ENCODE data around the gene ZNF182. TPM values are rescaled to one million over a fixed set of nuclear protein-coding genes. Genes with fewer than 3 reads are reported as not detected.
"Not testable (repeated sequence)": the region's sequence is repeated elsewhere in the genome, so short reads cannot be mapped to it uniquely, and the experiment has no call there.

Gene ZNF182
- total and polyA plus RNA-seq, 4 experiments from 2014 or later = 2.9 to 13.3 (median 10.4) TPM

DNA sequence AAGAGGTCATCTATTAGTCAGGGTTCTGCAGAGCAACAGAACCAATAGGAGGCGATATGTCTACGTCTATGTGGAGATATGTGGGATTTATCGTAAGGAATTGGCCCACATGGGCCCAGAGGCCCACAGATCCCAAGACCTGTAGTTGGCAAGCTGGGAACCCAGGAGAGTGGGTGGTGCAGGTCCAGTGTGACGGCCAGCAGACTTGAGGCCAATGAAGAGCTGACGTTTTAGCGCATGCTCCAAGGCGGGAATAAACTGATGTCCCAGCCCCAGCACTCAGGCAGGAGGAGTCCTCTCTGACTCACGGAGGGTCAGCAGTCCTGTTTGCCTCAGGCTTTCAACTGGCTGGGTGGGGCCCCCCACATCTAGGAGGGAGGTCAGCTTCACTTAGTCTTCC is 24.3 kb upstream of the ZNF182 start:
- Mint-ChIP-seq H3K9me3 (no peaks in the 10 kb centered on the region), H3K4me1 (peaks cover 4 to 12% (median 8%) of the 10 kb centered on the region in 4 donors), H3K4me3 (no peak overlapping the region), H3K36me3 (no peaks in the 10 kb centered on the region), H3K27ac (no peak overlapping the region), H3K27me3 (no peaks in the 10 kb centered on the region)
- Histone ChIP-seq H3K4me3 (ENCODE audit: low read length in 2 of 2) (no peak overlapping the region), H3K4me1 (ENCODE audit: insufficient read depth, low read length) (no peaks in the 10 kb centered on the region), H3K9me3 (ENCODE audit: control insufficient read depth in 1 of 2, low read length in 2 of 2) (no peaks in the 10 kb centered on the region), H3K36me3 (ENCODE audit: insufficient read depth, low read length) (no peaks in the 10 kb centered on the region), H3K27ac (ENCODE audit: low read depth, low read length) (no peak overlapping the region), H3K27me3 (ENCODE audit: insufficient read depth, low read length) (no peaks in the 10 kb centered on the region)
- CTCF ChIA-PET (ENCODE audit: partially characterized antibody) = interaction anchor here (1.1 to 3.3 kb wide), 6 partner anchors 14 to 276 kb away, joined by 3 to 25 read pairs (median 14); partner anchors contain the start of gene ZNF81
- POLR2A ChIA-PET (ENCODE audit: partially characterized antibody) = no interaction called here
- no peak for DNase-seq
- intact Hi-C loops (cut with micrococcal nuclease) = loop anchor here (5.0 kb wide), 1 partner anchor 36 kb away; no protein-coding TSS in a partner anchor

DNA sequence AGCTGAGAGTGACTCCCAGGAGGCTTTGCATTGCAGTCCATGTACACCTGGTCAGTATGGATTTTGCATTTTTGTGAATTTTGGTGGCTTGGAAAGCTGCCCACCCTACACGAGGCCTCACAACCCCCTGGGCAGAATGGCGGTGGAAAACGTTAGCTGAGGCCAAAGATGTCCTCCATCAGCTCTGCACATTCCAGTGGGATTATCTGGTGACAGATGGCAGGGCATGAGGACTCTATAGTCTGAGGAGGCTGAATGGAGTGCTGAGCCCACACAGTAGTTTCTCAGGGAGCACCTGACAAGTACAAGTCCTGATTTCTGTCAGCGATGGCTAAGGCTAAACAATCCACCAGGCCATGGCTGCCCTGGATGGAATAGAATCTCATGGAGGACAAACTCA is 23.8 kb upstream of the ZNF182 start:
- not testable (repeated sequence) for H3K27me3 Mint-ChIP-seq; H3K4me3 ChIP-seq (ENCODE audit: low read length in 2 of 2); H3K27ac ChIP-seq (ENCODE audit: low read depth, low read length); H3K27me3 ChIP-seq (ENCODE audit: insufficient read depth, low read length); H3K27ac Mint-ChIP-seq; DNase-seq; H3K36me3 Mint-ChIP-seq; H3K4me1 ChIP-seq (ENCODE audit: insufficient read depth, low read length); H3K9me3 Mint-ChIP-seq; H3K36me3 ChIP-seq (ENCODE audit: insufficient read depth, low read length); H3K9me3 ChIP-seq (ENCODE audit: control insufficient read depth in 1 of 2, low read length in 2 of 2); H3K4me3 Mint-ChIP-seq
- CTCF ChIA-PET (ENCODE audit: partially characterized antibody) = interaction anchor here (0.8 to 3.3 kb wide), 16 partner anchors 8 to 276 kb away, joined by 3 to 25 read pairs (median 4); partner anchors contain the start of gene ZNF81
- POLR2A ChIA-PET (ENCODE audit: partially characterized antibody) = interaction anchor here (1.2 to 1.4 kb wide), 3 partner anchors 174 to 545 kb away, joined by 3 to 5 read pairs (median 4); no protein-coding TSS in a partner anchor
- H3K4me1 Mint-ChIP-seq = peaks cover 4 to 12% (median 8%) of the 10 kb centered on the region in 4 donors
- intact Hi-C loops (cut with micrococcal nuclease) = loop anchor here (2.0 to 5.0 kb wide), 2 partner anchors 35 to 369 kb away; partner anchors contain the start of gene UXT

DNA sequence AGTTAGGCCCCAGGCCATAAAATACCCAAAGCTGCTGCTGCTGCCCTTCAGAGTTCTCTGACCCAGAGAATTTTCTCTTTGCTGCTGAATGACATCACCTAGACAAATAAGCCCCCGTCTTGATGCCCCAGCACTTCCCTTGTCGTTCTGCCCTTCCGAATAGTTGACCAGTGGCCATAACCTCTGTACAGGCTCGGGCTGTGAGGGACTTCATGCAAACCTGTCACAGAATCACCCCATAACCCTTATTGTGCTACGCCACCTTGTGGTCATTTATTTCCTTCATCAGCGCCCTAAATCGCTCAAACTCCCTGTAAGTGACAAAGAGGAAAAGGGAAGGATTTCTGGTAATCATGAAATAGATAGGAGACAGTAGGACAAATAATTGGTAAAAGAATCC is 21.8 kb upstream of the ZNF182 start:
- no peaks in the 10 kb centered on the region for H3K36me3 Mint-ChIP-seq
- POLR2A ChIA-PET (ENCODE audit: partially characterized antibody) = no interaction called here
- DNase-seq = peak in 4 of 5 donors; percentile 47 to 54 (median 52)
- H3K36me3 ChIP-seq (ENCODE audit: insufficient read depth, low read length) = no peaks in the 10 kb centered on the region
- no peak overlapping the region for H3K27ac ChIP-seq (ENCODE audit: low read depth, low read length)
- no peaks in the 10 kb centered on the region for H3K27me3 Mint-ChIP-seq
- intact Hi-C loops (cut with micrococcal nuclease) = loop anchor here (5.0 kb wide), 1 partner anchor 33 kb away; no protein-coding TSS in a partner anchor
- no peaks in the 10 kb centered on the region for H3K9me3 ChIP-seq (ENCODE audit: control insufficient read depth in 1 of 2, low read length in 2 of 2)
- H3K4me1 ChIP-seq (ENCODE audit: insufficient read depth, low read length) = peaks cover 3% of the 10 kb centered on the region
- no peaks in the 10 kb centered on the region for H3K27me3 ChIP-seq (ENCODE audit: insufficient read depth, low read length)
- CTCF ChIA-PET (ENCODE audit: partially characterized antibody) = interaction anchor here (1.9 to 3.3 kb wide), 3 partner anchors 47 to 193 kb away, joined by 5 to 25 read pairs (median 18); no protein-coding TSS in a partner anchor
- peak overlapping the region in 1 of 8 donors; percentile 48 for H3K4me3 Mint-ChIP-seq
- no peaks in the 10 kb centered on the region for H3K9me3 Mint-ChIP-seq
- peaks cover 7 to 24% (median 13%) of the 10 kb centered on the region in 4 donors for H3K4me1 Mint-ChIP-seq
- H3K4me3 ChIP-seq (ENCODE audit: low read length in 2 of 2) = no peak overlapping the region
- peak overlapping the region in 3 of 7 donors; percentile 1 to 82 (median 1) for H3K27ac Mint-ChIP-seq

DNA sequence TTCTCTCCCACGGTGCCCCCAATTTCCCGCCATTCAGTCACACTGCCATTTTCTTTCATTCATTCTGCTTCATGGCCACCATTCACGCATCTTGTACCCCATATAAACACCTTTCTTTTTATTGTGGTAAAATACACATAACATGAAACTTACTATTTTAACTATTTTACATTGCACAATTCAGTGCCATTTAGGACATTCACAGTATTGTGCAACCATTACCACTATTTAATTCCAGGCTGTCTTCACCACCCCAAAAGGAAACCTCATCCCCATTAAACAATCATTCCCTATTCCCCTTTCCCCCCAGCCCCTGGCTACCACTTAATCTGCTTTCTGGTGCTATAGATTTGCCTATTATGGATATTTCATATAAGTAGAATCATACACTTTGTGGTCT is 18.9 kb upstream of the ZNF182 start:
- no peaks in the 10 kb centered on the region for H3K9me3 Mint-ChIP-seq
- peak overlapping the region in 1 of 8 donors; percentile 43 for H3K4me3 Mint-ChIP-seq
- POLR2A ChIA-PET (ENCODE audit: partially characterized antibody) = no interaction called here
- H3K27ac Mint-ChIP-seq = peak overlapping the region in 2 of 7 donors; percentile 43 to 69
- H3K27me3 Mint-ChIP-seq = no peaks in the 10 kb centered on the region
- H3K27me3 ChIP-seq (ENCODE audit: insufficient read depth, low read length) = no peaks in the 10 kb centered on the region
- intact Hi-C loops (cut with micrococcal nuclease) = no loop called here
- no peaks in the 10 kb centered on the region for H3K36me3 Mint-ChIP-seq
- H3K36me3 ChIP-seq (ENCODE audit: insufficient read depth, low read length) = no peaks in the 10 kb centered on the region
- DNase-seq = no peak
- H3K4me3 ChIP-seq (ENCODE audit: low read length in 2 of 2) = no peak overlapping the region
- peaks cover 4% of the 10 kb centered on the region for H3K4me1 ChIP-seq (ENCODE audit: insufficient read depth, low read length)
- CTCF ChIA-PET (ENCODE audit: partially characterized antibody) = no interaction called here
- H3K9me3 ChIP-seq (ENCODE audit: control insufficient read depth in 1 of 2, low read length in 2 of 2) = no peaks in the 10 kb centered on the region
- no peak overlapping the region for H3K27ac ChIP-seq (ENCODE audit: low read depth, low read length)
- H3K4me1 Mint-ChIP-seq = peaks cover 7 to 28% (median 15%) of the 10 kb centered on the region in 4 donors

DNA sequence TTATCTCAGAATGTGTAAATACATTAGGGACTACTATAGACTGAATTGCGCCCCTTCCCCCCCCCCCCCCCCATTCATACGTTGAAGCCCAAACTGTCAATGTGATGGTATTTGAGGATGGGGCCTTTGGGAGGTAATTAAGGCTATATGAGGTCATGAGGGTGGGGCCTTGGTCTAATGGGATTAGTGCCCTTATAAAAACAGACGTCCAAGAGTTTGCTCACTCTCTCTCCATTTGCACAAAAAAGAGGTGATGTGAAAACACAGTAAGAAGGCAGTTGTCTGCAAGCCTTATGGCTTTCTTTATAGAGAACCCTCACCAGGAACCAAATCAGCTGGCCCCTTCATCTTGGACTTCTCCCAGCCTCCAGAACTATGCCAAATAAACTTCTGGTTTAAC is 18.3 kb upstream of the ZNF182 start:
- Histone ChIP-seq H3K4me3 (ENCODE audit: low read length in 2 of 2) (no peak overlapping the region), H3K9me3 (ENCODE audit: control insufficient read depth in 1 of 2, low read length in 2 of 2) (no peaks in the 10 kb centered on the region), H3K4me1 (ENCODE audit: insufficient read depth, low read length) (peaks cover 4% of the 10 kb centered on the region), H3K27ac (ENCODE audit: low read depth, low read length) (no peak overlapping the region), H3K36me3 (ENCODE audit: insufficient read depth, low read length) (no peaks in the 10 kb centered on the region), H3K27me3 (ENCODE audit: insufficient read depth, low read length) (no peaks in the 10 kb centered on the region)
- Mint-ChIP-seq H3K4me3 (peak overlapping the region in 3 of 8 donors; percentile 90 to 92 (median 92)), H3K27me3 (no peaks in the 10 kb centered on the region), H3K9me3 (no peaks in the 10 kb centered on the region), H3K27ac (no peak overlapping the region), H3K4me1 (peaks cover 7 to 28% (median 15%) of the 10 kb centered on the region in 4 donors), H3K36me3 (no peaks in the 10 kb centered on the region)
- DNase-seq = no peak
- CTCF ChIA-PET (ENCODE audit: partially characterized antibody) = no interaction called here
- intact Hi-C loops (cut with micrococcal nuclease) = no loop called here
- POLR2A ChIA-PET (ENCODE audit: partially characterized antibody) = no interaction called here

DNA sequence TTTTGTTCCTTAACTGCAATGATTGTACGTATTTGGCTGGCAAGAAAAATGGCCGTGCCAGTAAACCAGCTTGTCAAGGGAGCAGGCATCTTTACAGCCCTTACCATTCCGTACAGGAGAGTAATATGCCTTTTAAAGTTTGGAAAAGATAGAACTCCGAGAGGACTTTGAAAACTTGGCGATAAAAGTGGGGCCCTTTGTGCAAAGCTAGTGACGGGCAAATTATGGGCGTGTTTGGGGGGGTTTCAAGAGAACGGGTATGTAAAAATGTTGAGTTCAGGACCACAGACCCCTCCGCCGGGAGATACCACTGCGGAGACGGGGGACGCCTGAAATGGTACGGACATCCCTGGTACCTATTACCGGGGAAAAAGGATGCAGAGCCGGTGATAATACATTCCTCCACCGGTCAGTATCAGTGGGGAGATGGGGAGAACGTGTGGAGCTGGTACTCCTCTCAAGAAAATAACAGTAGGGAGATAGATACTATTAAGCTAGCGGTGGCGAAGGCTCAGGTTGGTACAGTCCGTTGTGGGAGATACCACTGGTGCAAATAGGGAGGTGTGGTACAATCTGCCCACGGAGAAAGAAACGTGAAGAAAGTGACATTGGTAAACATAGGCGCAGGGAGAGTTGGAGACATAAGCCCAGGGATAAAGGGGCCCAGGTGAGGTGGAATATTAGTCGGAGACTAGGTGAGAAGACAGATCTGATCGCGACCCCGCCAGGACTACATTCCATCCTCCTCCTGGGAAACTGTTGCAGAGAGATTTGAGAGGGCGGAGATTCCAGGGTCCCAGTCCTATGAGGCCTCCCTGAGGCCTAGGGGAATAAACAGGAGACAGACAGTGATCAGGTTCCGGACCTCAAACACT is 17.5 kb upstream of the ZNF182 start:
- DNase-seq = peak; percentile 81 to 87 (median 86)
- Histone ChIP-seq H3K27me3 (ENCODE audit: insufficient read depth, low read length) (no peaks in the 10 kb centered on the region), H3K36me3 (ENCODE audit: insufficient read depth, low read length) (no peaks in the 10 kb centered on the region), H3K27ac (ENCODE audit: low read depth, low read length) (peak overlapping the region; percentile 72), H3K4me1 (ENCODE audit: insufficient read depth, low read length) (peaks cover 4% of the 10 kb centered on the region), H3K9me3 (ENCODE audit: control insufficient read depth in 1 of 2, low read length in 2 of 2) (no peaks in the 10 kb centered on the region), H3K4me3 (ENCODE audit: low read length in 2 of 2) (peak overlapping the region; percentile 84 to 96)
- POLR2A ChIA-PET (ENCODE audit: partially characterized antibody) = interaction anchor here (0.7 to 1.4 kb wide), 7 partner anchors 19 to 937 kb away, joined by 3 to 10 read pairs (median 3); partner anchors contain the start of gene ARAF
- intact Hi-C loops (cut with micrococcal nuclease) = loop anchor here (2.0 kb wide), 1 partner anchor 460 kb away; the partner anchor contains the start of gene ARAF
- H3K9me3 Mint-ChIP-seq = no peaks in the 10 kb centered on the region
- no peaks in the 10 kb centered on the region for H3K27me3 Mint-ChIP-seq
- peaks cover 4 to 23% (median 13%) of the 10 kb centered on the region in 4 donors for H3K4me1 Mint-ChIP-seq
- H3K27ac Mint-ChIP-seq = peak overlapping the region; percentile 90 to 98 (median 95)
- H3K4me3 Mint-ChIP-seq = peak overlapping the region; percentile 90 to 96 (median 92)
- CTCF ChIA-PET (ENCODE audit: partially characterized antibody) = interaction anchor here (0.7 to 1.4 kb wide), 4 partner anchors 62 to 191 kb away, joined by 3 to 5 read pairs (median 4); no protein-coding TSS in a partner anchor
- no peaks in the 10 kb centered on the region for H3K36me3 Mint-ChIP-seq

DNA sequence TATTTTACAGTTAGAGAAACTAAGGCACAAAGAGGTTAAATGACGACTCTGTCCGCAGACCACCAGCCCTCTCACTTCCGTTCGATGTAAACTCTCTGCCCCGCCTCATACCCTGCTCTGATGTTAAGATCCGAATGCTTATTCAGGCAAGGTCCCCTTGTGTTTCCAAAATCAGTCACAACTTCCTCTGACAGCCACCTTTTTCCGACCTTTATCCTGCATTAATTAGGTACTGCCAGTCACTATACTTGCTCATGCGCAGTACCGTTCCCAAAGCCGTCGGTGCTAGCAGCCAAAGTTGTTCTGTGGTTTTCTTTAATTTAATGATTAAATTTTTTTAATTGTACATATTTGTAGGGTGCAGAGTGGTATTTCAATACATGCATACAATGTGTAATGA is 16.7 kb upstream of the ZNF182 start:
- not testable (repeated sequence) for H3K9me3 Mint-ChIP-seq; H3K36me3 ChIP-seq (ENCODE audit: insufficient read depth, low read length); H3K9me3 ChIP-seq (ENCODE audit: control insufficient read depth in 1 of 2, low read length in 2 of 2); H3K27ac ChIP-seq (ENCODE audit: low read depth, low read length); H3K27me3 Mint-ChIP-seq; H3K4me3 ChIP-seq (ENCODE audit: low read length in 2 of 2); H3K27me3 ChIP-seq (ENCODE audit: insufficient read depth, low read length); H3K4me1 ChIP-seq (ENCODE audit: insufficient read depth, low read length); H3K36me3 Mint-ChIP-seq
- CTCF ChIA-PET (ENCODE audit: partially characterized antibody) = interaction anchor here (1.3 to 1.4 kb wide), 2 partner anchors 61 to 188 kb away, joined by 3 to 5 read pairs; no protein-coding TSS in a partner anchor
- POLR2A ChIA-PET (ENCODE audit: partially characterized antibody) = interaction anchor here (0.9 to 1.4 kb wide), 5 partner anchors 18 to 938 kb away, joined by 3 to 10 read pairs (median 3); partner anchors contain the start of gene ARAF
- Mint-ChIP-seq H3K27ac (peak overlapping the region; percentile 31 to 95 (median 81)), H3K4me3 (peak overlapping the region; percentile 71 to 96 (median 91)), H3K4me1 (peaks cover under 1 to 18% (median 9%) of the 10 kb centered on the region in 4 donors)
- intact Hi-C loops (cut with micrococcal nuclease) = loop anchor here (2.0 kb wide), 1 partner anchor 460 kb away; the partner anchor contains the start of gene ARAF
- DNase-seq = peak in 4 of 5 donors; percentile 9 to 60 (median 18)
